ENCODE results near the gene CCDC40. TPM values are rescaled to one million over a fixed set of nuclear protein-coding genes. Genes with fewer than 3 reads are reported as not detected.

Gene CCDC40
- total RNA-seq, 2 donors from 2014 or later: 1.2 to 3.6 TPM

GRCh38 chr17:80049986-80050385 lies 13.5 kb downstream of the CCDC40 start:
- Histone ChIP-seq H3K27me3 (no peaks in the 10 kb centered on the region), H3K4me3 (no peak overlapping the region), H3K9ac (ENCODE audit: low read depth in 2 of 2, low read length in 2 of 2) (no peak overlapping the region), H3K9me3 (no peaks in the 10 kb centered on the region), H3K27ac (no peak overlapping the region), H3K36me3 (no peaks in the 10 kb centered on the region), H3K4me1 (no peaks in the 10 kb centered on the region)
- TF ChIP-seq, protein P1, sequence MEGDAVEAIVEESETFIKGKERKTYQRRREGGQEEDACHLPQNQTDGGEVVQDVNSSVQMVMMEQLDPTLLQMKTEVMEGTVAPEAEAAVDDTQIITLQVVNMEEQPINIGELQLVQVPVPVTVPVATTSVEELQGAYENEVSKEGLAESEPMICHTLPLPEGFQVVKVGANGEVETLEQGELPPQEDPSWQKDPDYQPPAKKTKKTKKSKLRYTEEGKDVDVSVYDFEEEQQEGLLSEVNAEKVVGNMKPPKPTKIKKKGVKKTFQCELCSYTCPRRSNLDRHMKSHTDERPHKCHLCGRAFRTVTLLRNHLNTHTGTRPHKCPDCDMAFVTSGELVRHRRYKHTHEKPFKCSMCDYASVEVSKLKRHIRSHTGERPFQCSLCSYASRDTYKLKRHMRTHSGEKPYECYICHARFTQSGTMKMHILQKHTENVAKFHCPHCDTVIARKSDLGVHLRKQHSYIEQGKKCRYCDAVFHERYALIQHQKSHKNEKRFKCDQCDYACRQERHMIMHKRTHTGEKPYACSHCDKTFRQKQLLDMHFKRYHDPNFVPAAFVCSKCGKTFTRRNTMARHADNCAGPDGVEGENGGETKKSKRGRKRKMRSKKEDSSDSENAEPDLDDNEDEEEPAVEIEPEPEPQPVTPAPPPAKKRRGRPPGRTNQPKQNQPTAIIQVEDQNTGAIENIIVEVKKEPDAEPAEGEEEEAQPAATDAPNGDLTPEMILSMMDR (IDR thresholded peaks at IDR 0.05): no peak
- intact Hi-C loops (cut with DNase I): no loop called here
- DNase-seq: no peak

GRCh38 chr17:80050706-80051105 lies 14.3 kb downstream of the CCDC40 start:
- Histone ChIP-seq H3K27ac (no peak overlapping the region), H3K4me1 (no peaks in the 10 kb centered on the region), H3K27me3 (no peaks in the 10 kb centered on the region), H3K9ac (ENCODE audit: low read depth in 2 of 2, low read length in 2 of 2) (no peak overlapping the region), H3K4me3 (no peak overlapping the region), H3K36me3 (no peaks in the 10 kb centered on the region), H3K9me3 (no peaks in the 10 kb centered on the region)
- TF ChIP-seq, protein P1 (IDR thresholded peaks at IDR 0.05): no peak
- DNase-seq: no peak
- intact Hi-C loops (cut with DNase I): no loop called here

- H3K9me3 ChIP-seq: no peaks in the 10 kb centered on the region
- H3K27ac ChIP-seq: no peak overlapping the region
- H3K36me3 ChIP-seq: no peaks in the 10 kb centered on the region
- H3K9ac ChIP-seq (ENCODE audit: low read depth in 2 of 2, low read length in 2 of 2): no peak overlapping the region
- DNase-seq: no peak
- intact Hi-C loops (cut with DNase I): no loop called here
- H3K4me1 ChIP-seq: no peaks in the 10 kb centered on the region
- no peaks in the 10 kb centered on the region for H3K27me3 ChIP-seq
- TF ChIP-seq, protein P1 (IDR thresholded peaks at IDR 0.05): no peak
- no peak overlapping the region for H3K4me3 ChIP-seq
These were observed 15.2 kb downstream of the CCDC40 start for GRCh38 chr17:80051681-80052080.

DNA sequence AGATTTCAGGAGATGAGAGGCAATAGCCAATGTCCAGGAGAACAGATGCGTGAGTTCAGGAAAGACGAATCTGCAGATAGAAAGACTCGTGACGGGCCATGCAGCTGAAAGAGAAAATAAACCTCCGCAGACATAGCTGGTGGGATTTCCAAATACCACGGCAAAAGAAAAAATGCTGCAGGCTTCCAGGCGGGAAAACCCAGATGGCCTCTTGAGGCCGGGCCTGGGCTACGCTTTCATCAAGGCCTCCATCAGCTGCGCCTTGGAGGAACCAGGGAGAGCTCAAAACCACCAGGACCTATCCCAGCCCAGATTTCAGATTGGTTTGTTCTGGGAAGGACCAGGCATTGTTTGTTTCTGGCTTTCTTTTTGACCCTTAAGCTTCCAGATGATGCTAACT lies 16.7 kb downstream of the CCDC40 start:
- TF ChIP-seq, protein P1 (IDR thresholded peaks at IDR 0.05): no peak
- Histone ChIP-seq H3K27ac (no peak overlapping the region), H3K4me1 (no peaks in the 10 kb centered on the region), H3K36me3 (no peaks in the 10 kb centered on the region), H3K4me3 (no peak overlapping the region), H3K27me3 (no peaks in the 10 kb centered on the region), H3K9ac (ENCODE audit: low read depth in 2 of 2, low read length in 2 of 2) (no peak overlapping the region), H3K9me3 (no peaks in the 10 kb centered on the region)
- intact Hi-C loops (cut with DNase I): no loop called here
- DNase-seq: no peak

GRCh38 chr17:80055597-80055996 lies 19.2 kb downstream of the CCDC40 start:
- H3K9me3 ChIP-seq: no peaks in the 10 kb centered on the region
- H3K27ac ChIP-seq: no peak overlapping the region
- no peak for DNase-seq
- no peaks in the 10 kb centered on the region for H3K27me3 ChIP-seq
- H3K36me3 ChIP-seq: no peaks in the 10 kb centered on the region
- H3K4me3 ChIP-seq: no peak overlapping the region
- intact Hi-C loops (cut with DNase I): no loop called here
- H3K9ac ChIP-seq (ENCODE audit: low read depth in 2 of 2, low read length in 2 of 2): no peak overlapping the region
- H3K4me1 ChIP-seq: no peaks in the 10 kb centered on the region
- TF ChIP-seq, protein P1 (IDR thresholded peaks at IDR 0.05): no peak
